Measurements from ENCODE around the gene TM4SF20.

- TF ChIP-seq CTCF (conservative IDR thresholded peaks at IDR 0.05; ENCODE audit: low read depth in 2 of 2) (no peak), POLR2AphosphoS5 (IDR thresholded peaks at IDR 0.05; ENCODE audit: low read depth) (no peak)
Measured at GRCh38 chr2:227312579-227312978, 66.5 kb downstream of the TM4SF20 start.
